Keratinocyte (primary cell): ENCODE results near the gene ACTN1. TPM values are rescaled to one million over a fixed set of nuclear protein-coding genes. Genes with fewer than 3 reads are reported as not detected.

Source experiments
- DNase-seq: peaks from one replicate; pipeline ENCODE4 v3.0.0-alpha.2; 2011; ENCODE audit warnings: low read depth, missing footprints, low spot score
- FAIRE-seq: peaks from 2 replicates; lab custom pipeline; 2011; peaks lifted over from hg19 to GRCh38; lab: Jason Lieb, UNC
- H2AFZ ChIP-seq: 2 replicates; pipeline ENCODE4 v1.6.0; 2012; ENCODE audit warnings: low read length, control low read depth, inconsistent platforms; ENCODE audit not compliant: control insufficient read depth
- H3K27ac ChIP-seq: 2 replicates; pipeline ENCODE4 v1.5.1; 2011; ENCODE audit warnings: low read length; ENCODE audit not compliant: control insufficient read depth, insufficient read depth
- H3K27me3 ChIP-seq: 3 replicates; pipeline ENCODE4 v1.6.0; 2011; ENCODE audit warnings: low read length; ENCODE audit not compliant: control insufficient read depth, insufficient read depth; ENCODE audit errors: extremely low read depth
- H3K36me3 ChIP-seq, 2 experiments: 2 replicates in 1 of 2; 3 replicates in 1 of 2; pipeline ENCODE4 v1.5.1; 2011; ENCODE audit warnings: low read length in 2 of 2, mild to moderate bottlenecking in 1 of 2; ENCODE audit not compliant: control insufficient read depth in 2 of 2, insufficient read depth in 2 of 2; ENCODE audit errors: extremely low read depth in 1 of 2
- H3K4me1 ChIP-seq: 3 replicates; pipeline ENCODE4 v1.5.1; 2011; ENCODE audit warnings: low read length; ENCODE audit not compliant: control insufficient read depth, insufficient read depth; ENCODE audit errors: extremely low read depth
- H3K4me2 ChIP-seq: 3 replicates; pipeline ENCODE4 v1.6.0; 2011; ENCODE audit warnings: low read depth, low read length; ENCODE audit not compliant: control insufficient read depth, insufficient read depth; ENCODE audit errors: extremely low read depth
- H3K4me3 ChIP-seq, 3 experiments: fragments of 200-600 bp in 1 of 3; sonication (generic) in 1 of 3; 2 replicates in 2 of 3; 3 replicates in 1 of 3; pipeline ENCODE4 v1.5.1; 2011 to 2016; ENCODE audit warnings: low read length in 3 of 3, mild to moderate bottlenecking in 3 of 3, control low read depth in 2 of 3, inconsistent platforms in 1 of 3, low read depth in 1 of 3, mixed read lengths in 1 of 3, mixed run types in 1 of 3, moderate library complexity in 1 of 3; ENCODE audit not compliant: control insufficient read depth in 2 of 3, insufficient read depth in 2 of 3; ENCODE audit errors: extremely low read depth in 1 of 3
- H3K79me2 ChIP-seq: 2 replicates; pipeline ENCODE4 v1.6.0; 2012; ENCODE audit warnings: low read length; ENCODE audit not compliant: control insufficient read depth, insufficient read depth
- H3K9ac ChIP-seq: 3 replicates; pipeline ENCODE4 v1.6.0; 2011; ENCODE audit warnings: low read length; ENCODE audit not compliant: control insufficient read depth, insufficient read depth; ENCODE audit errors: extremely low read depth
- H3K9me1 ChIP-seq: 3 replicates; pipeline ENCODE4 v1.6.0; 2011; ENCODE audit warnings: low read length; ENCODE audit not compliant: control insufficient read depth, insufficient read depth; ENCODE audit errors: extremely low read depth
- H3K9me3 ChIP-seq: 2 replicates; pipeline ENCODE4 v1.5.1; 2012; ENCODE audit warnings: low read depth, low read length; ENCODE audit not compliant: control insufficient read depth
- H4K20me1 ChIP-seq: 3 replicates; pipeline ENCODE4 v1.6.0; 2011; ENCODE audit warnings: low read length; ENCODE audit not compliant: control insufficient read depth, insufficient read depth; ENCODE audit errors: extremely low read depth
- CTCF ChIP-seq, 3 experiments: IDR thresholded peaks in 1 of 3; conservative IDR thresholded peaks in 1 of 3; optimal IDR thresholded peaks in 1 of 3; 2 replicates in 2 of 3; 3 replicates in 1 of 3; pipeline versions ENCODE3 to v1.5.1; 2011; ENCODE audit warnings: low read length in 3 of 3, mild to moderate bottlenecking in 3 of 3, moderate library complexity in 2 of 3, control low read depth in 1 of 3, inconsistent platforms in 1 of 3; ENCODE audit not compliant: insufficient read depth in 2 of 3; ENCODE audit errors: extremely low read depth in 1 of 3
- EZH2 ChIP-seq: IDR thresholded peaks from one replicate; pipeline ENCODE4 v1.6.1; 2012; ENCODE audit warnings: inconsistent platforms, mild to moderate bottlenecking, low read length, moderate library complexity
- dilution Hi-C: fragments of 300-500 bp; cut with MboI; formaldehyde crosslinking; loops from one replicate; pipeline ENCODE4 v1.7.0; 2020; ENCODE audit warnings: low sequenced_read_pairs; ENCODE audit not compliant: extremely low pct_ligation_motif_present
- polyA plus RNA-seq, 5 experiments: library from polyadenylated mRNA; depleted of rRNA in 3 of 5; stranded (reverse) in 3 of 5; stranded (forward) in 1 of 5; unstranded in 1 of 5; fragments of >200 nt; gene quantifications; 1 replicate in 1 of 5; 2 replicates in 3 of 5; 3 replicates in 1 of 5; pipeline versions ENCODE4 v1.2.1 to v1.2.3, GENCODE V29; 2011 to 2012; ENCODE audit warnings: missing spikeins in 2 of 5, low read depth in 1 of 5, low replicate concordance in 1 of 5

The ACTN1 gene
- polyA plus RNA-seq, 1 donor (not counting 4 experiments of a cell fraction or from before 2014, with no cell fraction given), result 558 TPM

- TF ChIP-seq CTCF (optimal IDR thresholded peaks at IDR 0.05 in 1 of 3, IDR thresholded peaks at IDR 0.05 in 1 of 3, conservative IDR thresholded peaks at IDR 0.05 in 1 of 3; ENCODE audit: extremely low read depth in 1 of 3, insufficient read depth in 2 of 3, low read length in 3 of 3) (peak; percentile 31 to 34 (median 33)), EZH2 (no peak)
- dilution Hi-C loops, result no loop called here
- Histone ChIP-seq H3K9ac (no peak overlapping the region), H3K4me1 (no peaks in the 10 kb centered on the region), H3K79me2 (peaks cover 52% of the 10 kb centered on the region), H3K4me3 (no peak overlapping the region), H3K9me1 (no peaks in the 10 kb centered on the region), H3K36me3 (peaks cover 66 to 70% of the 10 kb centered on the region in 2 experiments), H3K27me3 (no peaks in the 10 kb centered on the region), H3K9me3 (no peaks in the 10 kb centered on the region), H3K27ac (no peak overlapping the region), H3K4me2 (no peak overlapping the region), H2AFZ (no peak overlapping the region), H4K20me1 (peaks cover 35% of the 10 kb centered on the region)
- no peak for FAIRE-seq
- DNase-seq, result no peak
These were observed 83.0 kb downstream of the ACTN1 start for GRCh38 chr14:68896132-68896531.

GRCh38 chr14:68894802-68895703 is 84.0 kb downstream of the ACTN1 start:
- Histone ChIP-seq H3K36me3 (peaks cover 69 to 71% of the 10 kb centered on the region in 2 experiments), H4K20me1 (peaks cover 29% of the 10 kb centered on the region), H3K9me1 (no peaks in the 10 kb centered on the region), H3K27me3 (no peaks in the 10 kb centered on the region), H3K9me3 (no peaks in the 10 kb centered on the region), H3K79me2 (peaks cover 48% of the 10 kb centered on the region), H3K4me1 (no peaks in the 10 kb centered on the region), H3K4me2 (no peak overlapping the region), H3K4me3 (no peak overlapping the region), H2AFZ (no peak overlapping the region), H3K9ac (no peak overlapping the region), H3K27ac (no peak overlapping the region)
- FAIRE-seq (no peak), DNase-seq (no peak)
- dilution Hi-C loops, result no loop called here
- TF ChIP-seq CTCF (optimal IDR thresholded peaks at IDR 0.05 in 1 of 3, IDR thresholded peaks at IDR 0.05 in 1 of 3, conservative IDR thresholded peaks at IDR 0.05 in 1 of 3; ENCODE audit: extremely low read depth in 1 of 3, insufficient read depth in 2 of 3, low read length in 3 of 3), result no peak
- TF ChIP-seq EZH2, result no peak
